ENCODE data around the gene MANEAL.

MANEAL gene

GRCh38 chr1:37839676-37840075, 46.0 kb downstream of the MANEAL start:
- H3K36me3 ChIP-seq (ENCODE audit: insufficient read depth): no peaks in the 10 kb centered on the region; the same call in 1 of the 2 replicates
- H2AFZ ChIP-seq (ENCODE audit: low read depth): no peak overlapping the region
- TF ChIP-seq, protein P1, sequence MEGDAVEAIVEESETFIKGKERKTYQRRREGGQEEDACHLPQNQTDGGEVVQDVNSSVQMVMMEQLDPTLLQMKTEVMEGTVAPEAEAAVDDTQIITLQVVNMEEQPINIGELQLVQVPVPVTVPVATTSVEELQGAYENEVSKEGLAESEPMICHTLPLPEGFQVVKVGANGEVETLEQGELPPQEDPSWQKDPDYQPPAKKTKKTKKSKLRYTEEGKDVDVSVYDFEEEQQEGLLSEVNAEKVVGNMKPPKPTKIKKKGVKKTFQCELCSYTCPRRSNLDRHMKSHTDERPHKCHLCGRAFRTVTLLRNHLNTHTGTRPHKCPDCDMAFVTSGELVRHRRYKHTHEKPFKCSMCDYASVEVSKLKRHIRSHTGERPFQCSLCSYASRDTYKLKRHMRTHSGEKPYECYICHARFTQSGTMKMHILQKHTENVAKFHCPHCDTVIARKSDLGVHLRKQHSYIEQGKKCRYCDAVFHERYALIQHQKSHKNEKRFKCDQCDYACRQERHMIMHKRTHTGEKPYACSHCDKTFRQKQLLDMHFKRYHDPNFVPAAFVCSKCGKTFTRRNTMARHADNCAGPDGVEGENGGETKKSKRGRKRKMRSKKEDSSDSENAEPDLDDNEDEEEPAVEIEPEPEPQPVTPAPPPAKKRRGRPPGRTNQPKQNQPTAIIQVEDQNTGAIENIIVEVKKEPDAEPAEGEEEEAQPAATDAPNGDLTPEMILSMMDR (conservative IDR thresholded peaks at IDR 0.05; ENCODE audit: low read depth, low read length): no peak
- peaks cover 12% of the 10 kb centered on the region for H3K4me1 ChIP-seq (ENCODE audit: low read depth, poor library complexity, severe bottlenecking)
- H3K9ac ChIP-seq: no peak overlapping the region
- no peak overlapping the region for H3K27ac ChIP-seq
- no peak overlapping the region for H3K4me2 ChIP-seq
- no peaks in the 10 kb centered on the region for H3K27me3 ChIP-seq (ENCODE audit: insufficient read depth, low read depth)
- H3K79me2 ChIP-seq (ENCODE audit: insufficient read depth, low read depth): no peaks in the 10 kb centered on the region
- no peaks in the 10 kb centered on the region for H4K20me1 ChIP-seq (ENCODE audit: insufficient read depth)
- H3K4me3 ChIP-seq (IDR thresholded peaks at IDR 0.05; ENCODE audit: insufficient read depth, low read depth, low read length): no peak overlapping the region

- Histone ChIP-seq H3K79me2 (ENCODE audit: insufficient read depth, low read depth) (no peaks in the 10 kb centered on the region), H3K36me3 (ENCODE audit: insufficient read depth) (no peaks in the 10 kb centered on the region; the same call in 1 of the 2 replicates), H3K27me3 (ENCODE audit: insufficient read depth, low read depth) (no peaks in the 10 kb centered on the region), H3K9ac (no peak overlapping the region), H3K4me2 (no peak overlapping the region), H3K27ac (no peak overlapping the region), H3K4me3 (IDR thresholded peaks at IDR 0.05; ENCODE audit: insufficient read depth, low read depth, low read length) (no peak overlapping the region), H3K4me1 (ENCODE audit: low read depth, poor library complexity, severe bottlenecking) (peaks cover 16% of the 10 kb centered on the region), H4K20me1 (ENCODE audit: insufficient read depth) (no peaks in the 10 kb centered on the region), H2AFZ (ENCODE audit: low read depth) (no peak overlapping the region)
- TF ChIP-seq, protein P1 (conservative IDR thresholded peaks at IDR 0.05; ENCODE audit: low read depth, low read length): no peak
Measured at GRCh38 chr1:37840711-37841110, 47.1 kb downstream of the MANEAL start.

DNA sequence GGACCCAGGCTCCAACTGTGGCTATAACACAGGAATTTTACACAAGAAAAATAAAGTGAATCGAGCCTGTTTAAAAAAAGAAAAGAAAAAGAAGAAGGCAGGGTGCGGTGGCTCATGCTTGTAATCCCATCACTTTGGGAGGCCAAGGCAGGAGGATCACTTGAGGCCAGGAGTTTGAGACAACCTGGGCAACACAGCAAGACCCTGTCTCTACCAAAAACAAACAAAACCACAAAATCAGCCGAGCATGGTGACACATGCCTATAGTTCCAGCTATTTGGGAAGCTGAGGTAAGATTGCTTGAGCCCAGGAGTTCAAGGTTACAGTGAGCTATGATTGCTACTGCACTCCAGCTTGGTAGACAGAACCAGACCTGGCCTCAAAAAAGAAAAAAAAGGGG, 48.0 kb downstream of the MANEAL start:
- Histone ChIP-seq H3K9ac (no peak overlapping the region), H2AFZ (ENCODE audit: low read depth) (no peak overlapping the region), H3K4me1 (ENCODE audit: low read depth, poor library complexity, severe bottlenecking) (peaks cover 21% of the 10 kb centered on the region), H3K36me3 (ENCODE audit: insufficient read depth) (no peaks in the 10 kb centered on the region; the same call in 1 of the 2 replicates), H4K20me1 (ENCODE audit: insufficient read depth) (no peaks in the 10 kb centered on the region), H3K4me2 (no peak overlapping the region), H3K79me2 (ENCODE audit: insufficient read depth, low read depth) (no peaks in the 10 kb centered on the region), H3K27me3 (ENCODE audit: insufficient read depth, low read depth) (no peaks in the 10 kb centered on the region), H3K4me3 (IDR thresholded peaks at IDR 0.05; ENCODE audit: insufficient read depth, low read depth, low read length) (no peak overlapping the region), H3K27ac (no peak overlapping the region)
- TF ChIP-seq, protein P1 (conservative IDR thresholded peaks at IDR 0.05; ENCODE audit: low read depth, low read length): no peak

- H3K79me2 ChIP-seq (ENCODE audit: insufficient read depth, low read depth): peaks cover 22% of the 10 kb centered on the region; the same call in 1 of the 2 replicates
- no peak overlapping the region for H3K27ac ChIP-seq
- no peak overlapping the region for H3K9ac ChIP-seq
- H4K20me1 ChIP-seq (ENCODE audit: insufficient read depth): no peaks in the 10 kb centered on the region
- H3K36me3 ChIP-seq (ENCODE audit: insufficient read depth): no peaks in the 10 kb centered on the region; the same call in 1 of the 2 replicates
- H3K4me1 ChIP-seq (ENCODE audit: low read depth, poor library complexity, severe bottlenecking): peaks cover 36% of the 10 kb centered on the region
- no peak overlapping the region for H3K4me2 ChIP-seq
- H2AFZ ChIP-seq (ENCODE audit: low read depth): no peak overlapping the region
- TF ChIP-seq, protein P1 (conservative IDR thresholded peaks at IDR 0.05; ENCODE audit: low read depth, low read length): no peak
- H3K4me3 ChIP-seq (IDR thresholded peaks at IDR 0.05; ENCODE audit: insufficient read depth, low read depth, low read length): no peak overlapping the region
- no peaks in the 10 kb centered on the region for H3K27me3 ChIP-seq (ENCODE audit: insufficient read depth, low read depth)
Measured at GRCh38 chr1:37844536-37844935, 50.9 kb downstream of the MANEAL start.

All from KMS-11 (cell line).